HCT116 (cell line): ENCODE data around the gene SSRP1. TPM values are rescaled to one million over a fixed set of nuclear protein-coding genes. Genes with fewer than 3 reads are reported as not detected.

ENCODE experiments used
- ATAC-seq: fragments of 200-7000 bp; cut with Tn5 transposase; 2 replicates; pipeline ENCODE4 v1.9.1; 2020; ENCODE audit warnings: mild to moderate bottlenecking, moderate library complexity
- BruUV-seq: library from RNA; stranded (reverse); fragments of 400-500 nt; replicated peaks from 2 replicates; lab custom pipeline; 2021; lab: Mats Ljungman, UMichigan
- CTCF ChIA-PET: fragments of 300-600 bp; sonication (Branson Sonifier 250); formaldehyde crosslinking; loops from one replicate; lab custom pipeline; 2021; ENCODE audit warnings: antibody characterized with exemption; lab: Charles Lee
- POLR2A ChIA-PET: fragments of 300-600, 350-600 bp; sonication (Branson Sonifier 250); formaldehyde crosslinking; loops from one replicate; lab custom pipeline; 2021; ENCODE audit warnings: antibody characterized with exemption; lab: Charles Lee
- RAD21 ChIA-PET, 2 experiments: fragments of 300-600 bp; sonication (Branson Sonifier 250); formaldehyde crosslinking; loops; one replicate each; lab custom pipeline; 2023; ENCODE audit warnings: low total read pairs in 2 of 2; ENCODE audit not compliant: uncharacterized antibody in 2 of 2, unreplicated experiment in 2 of 2, low non-redundant PET in 1 of 2; lab: Charles Lee
- DNase-seq: peaks from one replicate; pipeline ENCODE4 v3.0.0-alpha.2; 2010; ENCODE audit warnings: low read depth, low spot score
- H2AFZ ChIP-seq: fragments of 200-600 bp; shearing (Covaris generic), sonication (generic); 2 replicates; pipeline ENCODE4 v1.6.1; 2017; ENCODE audit warnings: low read depth, mixed run types, mixed read lengths, antibody characterized with exemption, low read length; ENCODE audit not compliant: poor library complexity, severe bottlenecking
- H3K27ac ChIP-seq: 2 replicates; pipeline ENCODE4 v1.5.1; 2012; ENCODE audit warnings: low read depth, low read length
- H3K27me3 ChIP-seq: fragments of 200-600 bp; sonication (generic); 2 replicates; pipeline ENCODE4 v1.6.1; 2016; ENCODE audit warnings: mixed run types, low read length, mixed read lengths; ENCODE audit not compliant: insufficient read depth
- H3K36me3 ChIP-seq, 2 experiments: fragments of 200-500 bp in 1 of 2; fragments of 200-600 bp in 1 of 2; sonication (Bioruptor generic) in 1 of 2; sonication (generic) in 1 of 2; 2 replicates each; pipeline versions ENCODE4 v1.5.1 to v1.6.1; 2014 to 2016; ENCODE audit warnings: low read length in 2 of 2, inconsistent platforms in 1 of 2, mixed read lengths in 1 of 2, mixed run types in 1 of 2; ENCODE audit not compliant: insufficient read depth in 2 of 2, control insufficient read depth in 1 of 2
- H3K4me1 ChIP-seq, 2 experiments: fragments of 200-600 bp in 1 of 2; sonication (generic) in 1 of 2; 2 replicates each; pipeline versions ENCODE4 v1.5.1 to v1.6.1; 2012 to 2017; ENCODE audit warnings: low read length in 2 of 2, inconsistent platforms in 1 of 2, mild to moderate bottlenecking in 1 of 2, mixed read lengths in 1 of 2, mixed run types in 1 of 2, moderate library complexity in 1 of 2; ENCODE audit not compliant: insufficient read depth in 2 of 2, control insufficient read depth in 1 of 2
- H3K4me2 ChIP-seq: fragments of 200-600 bp; sonication (generic); 2 replicates; pipeline ENCODE4 v1.6.1; 2017; ENCODE audit warnings: mixed run types, low read length, mixed read lengths
- H3K4me3 ChIP-seq, 2 experiments: fragments of 200-600 bp in 1 of 2; sonication (generic) in 1 of 2; replicated peaks in 1 of 2; 2 replicates each; pipeline ENCODE4 v1.5.1; 2011 to 2016; ENCODE audit warnings: low read length in 2 of 2, control low read depth in 1 of 2, low read depth in 1 of 2, mild to moderate bottlenecking in 1 of 2, mixed read lengths in 1 of 2, mixed run types in 1 of 2
- H3K79me2 ChIP-seq: fragments of 200-600 bp; sonication (generic); 2 replicates; pipeline ENCODE4 v1.6.1; 2017; ENCODE audit warnings: mild to moderate bottlenecking, mixed run types, low read length, moderate library complexity, mixed read lengths; ENCODE audit not compliant: insufficient read depth
- H3K9ac ChIP-seq: fragments of 200-600 bp; sonication (generic); 2 replicates; pipeline ENCODE4 v1.6.1; 2016; ENCODE audit warnings: low read length, mixed read lengths
- H3K9me2 ChIP-seq: fragments of 200-600 bp; sonication (generic), shearing (Covaris generic); 2 replicates; pipeline ENCODE4 v1.6.1; 2017; ENCODE audit warnings: mixed run types, mild to moderate bottlenecking, moderate library complexity; ENCODE audit not compliant: insufficient read depth
- H3K9me3 ChIP-seq, 2 experiments: fragments of 200-500 bp in 1 of 2; fragments of 200-600 bp in 1 of 2; sonication (Bioruptor generic) in 1 of 2; sonication (generic) in 1 of 2; 2 replicates each; pipeline ENCODE4 v1.6.1; 2014 to 2017; ENCODE audit warnings: low read length in 2 of 2, mixed read lengths in 2 of 2, inconsistent platforms in 1 of 2, low read depth in 1 of 2, mild to moderate bottlenecking in 1 of 2, mixed run types in 1 of 2, moderate library complexity in 1 of 2; ENCODE audit not compliant: control insufficient read depth in 1 of 2, insufficient read depth in 1 of 2
- H4K20me1 ChIP-seq: fragments of 200-600 bp; sonication (generic), shearing (Covaris generic); 2 replicates; pipeline ENCODE4 v1.6.1; 2017; ENCODE audit warnings: mixed run types, mild to moderate bottlenecking, moderate library complexity; ENCODE audit not compliant: insufficient read depth
- ATF3 ChIP-seq: IDR thresholded peaks from 2 replicates; pipeline ENCODE4 v1.6.1; 2012
- CBX3 ChIP-seq: IDR thresholded peaks from 2 replicates; pipeline ENCODE4 v1.6.1; 2012; ENCODE audit warnings: low read depth
- CTCF ChIP-seq, 3 experiments: fragments of 200-600 bp in 1 of 3; sonication (generic) in 1 of 3; IDR thresholded peaks in 2 of 3; conservative IDR thresholded peaks in 1 of 3; 2 replicates each; pipeline ENCODE4 v1.5.1; 2012 to 2017; ENCODE audit warnings: low read depth in 2 of 3, low read length in 2 of 3, antibody characterized with exemption in 1 of 3, borderline replicate concordance in 1 of 3, control low read depth in 1 of 3, mild to moderate bottlenecking in 1 of 3, mixed read lengths in 1 of 3, mixed run types in 1 of 3, moderate library complexity in 1 of 3; ENCODE audit not compliant: insufficient read depth in 1 of 3
- ELF1 ChIP-seq: IDR thresholded peaks from 2 replicates; pipeline ENCODE4 v1.6.1; 2012; ENCODE audit warnings: low read depth, borderline replicate concordance
- JUND ChIP-seq: IDR thresholded peaks from 2 replicates; pipeline ENCODE4 v1.6.1; 2012
- POLR2AphosphoS5 ChIP-seq: IDR thresholded peaks from 2 replicates; pipeline ENCODE4 v1.6.1; 2011; ENCODE audit warnings: mild to moderate bottlenecking, low read depth, low read length, moderate library complexity
- RAD21 ChIP-seq: IDR thresholded peaks from 2 replicates; pipeline ENCODE4 v1.6.1; 2012; ENCODE audit warnings: low read depth, mild to moderate bottlenecking
- SIN3A ChIP-seq: IDR thresholded peaks from 2 replicates; pipeline ENCODE4 v1.6.1; 2012; ENCODE audit warnings: low read depth
- SP1 ChIP-seq: IDR thresholded peaks from 2 replicates; pipeline ENCODE4 v1.6.1; 2012; ENCODE audit warnings: low read depth
- SRF ChIP-seq: IDR thresholded peaks from 2 replicates; pipeline ENCODE4 v1.6.1; 2012; ENCODE audit warnings: low read depth
- TCF7L2 ChIP-seq: IDR thresholded peaks from 2 replicates; pipeline ENCODE4 v1.7.0; 2011; ENCODE audit warnings: borderline replicate concordance, inconsistent platforms; ENCODE audit not compliant: insufficient read depth, insufficient read length; ENCODE audit errors: extremely low read depth
- ZFX ChIP-seq: fragments of 450-650 bp; IDR thresholded peaks from 2 replicates; pipeline ENCODE4 v1.6.1; 2017
- intact Hi-C: fragments of 100-400 bp; cut with micrococcal nuclease; formaldehyde crosslinking; loops from 2 replicates; pipeline ENCODE4 v1.10.0; 2022
- total RNA-seq: library from RNA; stranded (reverse); gene quantifications from one replicate; pipeline ENCODE4 v1.2.1, GENCODE V29; 2021; ENCODE audit not compliant: unreplicated experiment
- TF ChIP-seq, protein P1 (sequence below): IDR thresholded peaks from 2 replicates; pipeline ENCODE4 v1.6.1; 2011; ENCODE audit warnings: mild to moderate bottlenecking, low read length, moderate library complexity; ENCODE audit not compliant: insufficient replicate concordance; ENCODE audit errors: extremely low read depth
- TF ChIP-seq, protein P2 (sequence below): IDR thresholded peaks from 2 replicates; pipeline ENCODE4 v1.6.1; 2012

SSRP1 gene
- total RNA-seq, 1 experiment from 2014 or later, result 260 TPM

DNA sequence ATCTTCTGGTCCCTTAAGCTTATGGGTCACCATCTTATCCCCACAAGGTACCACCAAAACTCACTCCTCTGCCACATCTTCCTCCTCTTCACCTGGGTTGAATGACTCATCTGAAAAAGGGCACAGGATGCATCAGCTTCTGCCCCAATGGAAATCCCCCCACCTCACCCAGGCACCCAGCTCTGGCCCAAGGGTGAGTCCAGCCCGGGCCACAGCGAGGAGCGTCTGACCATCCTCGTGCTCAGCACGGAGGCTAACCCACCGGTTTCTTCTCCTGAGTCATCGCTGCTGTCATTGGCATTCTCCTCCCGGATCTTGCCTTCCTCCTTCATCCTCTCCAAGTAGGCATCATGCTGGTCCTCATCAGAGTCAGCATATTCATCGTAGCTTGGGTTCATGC lies 5.7 kb downstream of the SSRP1 start:
- TF ChIP-seq CBX3 (no peak), POLR2AphosphoS5 (no peak), JUND (no peak), RAD21 (no peak), ELF1 (no peak), ATF3 (no peak), CTCF (IDR thresholded peaks at IDR 0.05 in 2 of 3, conservative IDR thresholded peaks at IDR 0.05 in 1 of 3; ENCODE audit: borderline replicate concordance in 1 of 3, insufficient read depth in 1 of 3, low read depth in 2 of 3, low read length in 2 of 3) (no peak), SRF (no peak), SIN3A (no peak), SP1 (no peak), TCF7L2 (no peak), ZFX (no peak)
- TF ChIP-seq, protein P1, sequence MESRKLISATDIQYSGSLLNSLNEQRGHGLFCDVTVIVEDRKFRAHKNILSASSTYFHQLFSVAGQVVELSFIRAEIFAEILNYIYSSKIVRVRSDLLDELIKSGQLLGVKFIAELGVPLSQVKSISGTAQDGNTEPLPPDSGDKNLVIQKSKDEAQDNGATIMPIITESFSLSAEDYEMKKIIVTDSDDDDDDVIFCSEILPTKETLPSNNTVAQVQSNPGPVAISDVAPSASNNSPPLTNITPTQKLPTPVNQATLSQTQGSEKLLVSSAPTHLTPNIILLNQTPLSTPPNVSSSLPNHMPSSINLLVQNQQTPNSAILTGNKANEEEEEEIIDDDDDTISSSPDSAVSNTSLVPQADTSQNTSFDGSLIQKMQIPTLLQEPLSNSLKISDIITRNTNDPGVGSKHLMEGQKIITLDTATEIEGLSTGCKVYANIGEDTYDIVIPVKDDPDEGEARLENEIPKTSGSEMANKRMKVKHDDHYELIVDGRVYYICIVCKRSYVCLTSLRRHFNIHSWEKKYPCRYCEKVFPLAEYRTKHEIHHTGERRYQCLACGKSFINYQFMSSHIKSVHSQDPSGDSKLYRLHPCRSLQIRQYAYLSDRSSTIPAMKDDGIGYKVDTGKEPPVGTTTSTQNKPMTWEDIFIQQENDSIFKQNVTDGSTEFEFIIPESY, result no peak
- TF ChIP-seq, protein P2, sequence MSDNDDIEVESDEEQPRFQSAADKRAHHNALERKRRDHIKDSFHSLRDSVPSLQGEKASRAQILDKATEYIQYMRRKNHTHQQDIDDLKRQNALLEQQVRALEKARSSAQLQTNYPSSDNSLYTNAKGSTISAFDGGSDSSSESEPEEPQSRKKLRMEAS, result no peak
- ChIA-PET POLR2A (no interaction called here), RAD21 (no interaction called here), CTCF (no interaction called here)
- Histone ChIP-seq H4K20me1 (no peaks in the 10 kb centered on the region), H3K9me3 (no peaks in the 10 kb centered on the region), H3K4me2 (no peak overlapping the region), H2AFZ (no peak overlapping the region), H3K36me3 (peaks cover 52 to 89% of the 10 kb centered on the region in 2 experiments), H3K9me2 (no peaks in the 10 kb centered on the region), H3K9ac (no peak overlapping the region), H3K4me3 (no peak overlapping the region), H3K4me1 (peaks cover 8 to 30% of the 10 kb centered on the region in 2 experiments; a peak in 3 of 4 replicates), H3K27ac (no peak overlapping the region), H3K27me3 (no peaks in the 10 kb centered on the region), H3K79me2 (peaks cover 72% of the 10 kb centered on the region)
- DNase-seq (no peak), ATAC-seq (no peak)
- BruUV-seq, result no TSS peak
- intact Hi-C loops, result no loop called here
